Loucy (cell line): ENCODE data around the gene UNC13C.

Experiments used
- H2AFZ ChIP-seq: fragments of 200-600 bp; sonication (generic); 2 replicates; pipeline ENCODE4 v1.6.0; 2016; ENCODE audit warnings: antibody characterized with exemption, mild to moderate bottlenecking, low read length, moderate library complexity
- H3F3A ChIP-seq: fragments of 200-600 bp; 2 replicates; pipeline ENCODE4 v1.6.0; 2016; ENCODE audit warnings: antibody characterized with exemption, low read depth, mild to moderate bottlenecking
- H3K27me3 ChIP-seq: fragments of 200-600 bp; sonication (generic); 2 replicates; pipeline ENCODE4 v1.6.1; 2014; ENCODE audit warnings: low read length, mild to moderate bottlenecking; ENCODE audit not compliant: insufficient read depth, poor library complexity, severe bottlenecking
- H3K36me3 ChIP-seq: fragments of 200-600 bp; sonication (generic); 2 replicates; pipeline ENCODE4 v1.6.1; 2016; ENCODE audit warnings: low read length; ENCODE audit not compliant: insufficient read depth
- H3K4me1 ChIP-seq: fragments of 200-600 bp; sonication (generic); 2 replicates; pipeline ENCODE4 v1.5.1; 2014; ENCODE audit warnings: low read length, mild to moderate bottlenecking; ENCODE audit not compliant: insufficient read depth, poor library complexity, severe bottlenecking
- H3K4me2 ChIP-seq: fragments of 200-600 bp; sonication (generic); 2 replicates; pipeline ENCODE4 v1.6.0; 2014; ENCODE audit warnings: antibody characterized with exemption, low read length, low read depth, mild to moderate bottlenecking; ENCODE audit not compliant: poor library complexity, severe bottlenecking
- H3K4me3 ChIP-seq: fragments of 200-600 bp; sonication (generic); 2 replicates; pipeline ENCODE4 v1.5.1; 2014; ENCODE audit warnings: low read length, mild to moderate bottlenecking, mixed read lengths; ENCODE audit not compliant: poor library complexity, severe bottlenecking
- H3K79me2 ChIP-seq: fragments of 200-600 bp; sonication (generic); 2 replicates; pipeline ENCODE4 v1.6.1; 2014; ENCODE audit warnings: low read length; ENCODE audit not compliant: insufficient read depth
- H3K9ac ChIP-seq: fragments of 200-600 bp; sonication (generic); 2 replicates; pipeline ENCODE4 v1.6.0; 2014; ENCODE audit warnings: mild to moderate bottlenecking, low read depth, low read length, moderate library complexity; ENCODE audit not compliant: poor library complexity, severe bottlenecking
- H3K9me2 ChIP-seq: fragments of 200-600 bp; sonication (generic); replicated peaks from 2 replicates; pipeline ENCODE4 v1.6.1; 2016; ENCODE audit warnings: low read depth, low read length, mixed read lengths
- H3K9me3 ChIP-seq: fragments of 200-600 bp; sonication (generic); 2 replicates; pipeline ENCODE4 v1.6.1; 2014; ENCODE audit warnings: mild to moderate bottlenecking, antibody characterized with exemption, low read length, low read depth; ENCODE audit not compliant: insufficient read depth
- H4K20me1 ChIP-seq: fragments of 200-600 bp; sonication (generic); 2 replicates; pipeline ENCODE4 v1.6.0; 2014; ENCODE audit warnings: antibody characterized with exemption, low read length, mild to moderate bottlenecking; ENCODE audit not compliant: insufficient read depth, poor library complexity, severe bottlenecking
- CTCF ChIP-seq: fragments of 200-600 bp; sonication (generic); conservative IDR thresholded peaks from 2 replicates; pipeline ENCODE4 v1.5.1; 2014; ENCODE audit warnings: mild to moderate bottlenecking, antibody characterized with exemption, low read length
- EZH2phosphoT487 ChIP-seq: fragments of 200-600 bp; IDR thresholded peaks from 2 replicates; pipeline ENCODE4 v1.6.1; 2018; ENCODE audit warnings: antibody characterized with exemption, mild to moderate bottlenecking, moderate library complexity, borderline replicate concordance

The UNC13C gene

GRCh38 chr15:54605556-54605955 lies 627.3 kb downstream of the UNC13C start:
- Histone ChIP-seq H3K27me3 (no peaks in the 10 kb centered on the region), H3K4me2 (no peak overlapping the region), H3K79me2 (no peaks in the 10 kb centered on the region), H3K4me3 (no peak overlapping the region), H3K4me1 (no peaks in the 10 kb centered on the region), H3K36me3 (no peaks in the 10 kb centered on the region), H3K9ac (no peak overlapping the region), H3K9me2 (no peaks in the 10 kb centered on the region), H4K20me1 (no peaks in the 10 kb centered on the region), H3F3A (no peaks in the 10 kb centered on the region), H2AFZ (no peak overlapping the region), H3K9me3 (no peaks in the 10 kb centered on the region)
- no peak for TF ChIP-seq EZH2phosphoT487
- TF ChIP-seq CTCF: no peak

GRCh38 chr15:54608876-54609835 lies 630.9 kb downstream of the UNC13C start:
- Histone ChIP-seq H3K9me3 (no peaks in the 10 kb centered on the region), H3K4me2 (no peak overlapping the region), H4K20me1 (no peaks in the 10 kb centered on the region), H2AFZ (no peak overlapping the region), H3K27me3 (no peaks in the 10 kb centered on the region), H3K9me2 (no peaks in the 10 kb centered on the region), H3K36me3 (no peaks in the 10 kb centered on the region), H3K79me2 (no peaks in the 10 kb centered on the region), H3K9ac (no peak overlapping the region), H3K4me1 (peaks cover 3% of the 10 kb centered on the region), H3F3A (no peaks in the 10 kb centered on the region), H3K4me3 (no peak overlapping the region)
- TF ChIP-seq CTCF (no peak), EZH2phosphoT487 (no peak)

GRCh38 chr15:54618120-54618519 lies 639.9 kb downstream of the UNC13C start:
- Histone ChIP-seq H3K9me2 (no peaks in the 10 kb centered on the region), H3K36me3 (no peaks in the 10 kb centered on the region), H3K4me2 (no peak overlapping the region), H3K79me2 (no peaks in the 10 kb centered on the region), H3K4me1 (peaks cover 6% of the 10 kb centered on the region), H3K9ac (no peak overlapping the region), H2AFZ (no peak overlapping the region), H4K20me1 (no peaks in the 10 kb centered on the region), H3F3A (no peaks in the 10 kb centered on the region), H3K4me3 (no peak overlapping the region), H3K9me3 (no peaks in the 10 kb centered on the region), H3K27me3 (no peaks in the 10 kb centered on the region)
- TF ChIP-seq CTCF (no peak), EZH2phosphoT487 (no peak)
